Activated CD4-positive, alpha-beta T cell treated with anti-CD3 and anti-CD28 coated beads, Interleukin-2, amount 10 ng/mL, durations not matched to agents 7 days and 5 days (primary cell): Measurements from ENCODE around the gene PDS5A. TPM values are rescaled to one million over a fixed set of nuclear protein-coding genes. Genes with fewer than 3 reads are reported as not detected.
"Not testable (repeated sequence)": the region's sequence is repeated elsewhere in the genome, so short reads cannot be mapped to it uniquely, and the experiment has no call there.

Experiments
- CTCF ChIA-PET: fragments of 350-600 bp; sonication (Branson Sonifier 250); formaldehyde crosslinking; loops from one replicate; lab custom pipeline; 2021; ENCODE audit warnings: antibody characterized with exemption; lab: Charles Lee
- POLR2A ChIA-PET: fragments of 350-600 bp; sonication (Branson Sonifier 250); formaldehyde crosslinking; loops from one replicate; lab custom pipeline; 2021; ENCODE audit warnings: antibody characterized with exemption; lab: Charles Lee
- DNase-seq: peaks from one replicate; pipeline ENCODE4 v3.0.0-alpha.2; 2020
- H3K27ac Mint-ChIP-seq: one replicate; pipeline ENCODE4 v1.8.0; 2021; ENCODE audit warnings: mild to moderate bottlenecking, moderate library complexity, mixed read lengths
- H3K27me3 Mint-ChIP-seq: one replicate; pipeline ENCODE4 v1.8.0; 2021; ENCODE audit warnings: mixed read lengths
- H3K36me3 Mint-ChIP-seq: one replicate; pipeline ENCODE4 v1.8.0; 2021; ENCODE audit warnings: low read depth, mixed read lengths
- H3K4me1 Mint-ChIP-seq: one replicate; pipeline ENCODE4 v1.8.0; 2021; ENCODE audit warnings: mixed read lengths
- H3K4me3 Mint-ChIP-seq: one replicate; pipeline ENCODE4 v1.8.0; 2021; ENCODE audit warnings: mild to moderate bottlenecking, moderate library complexity, mixed read lengths
- H3K9me3 Mint-ChIP-seq: one replicate; pipeline ENCODE4 v1.8.0; 2021; ENCODE audit warnings: mixed read lengths
- total RNA-seq, 2 experiments: library from RNA; stranded (reverse); gene quantifications; one replicate each; pipeline ENCODE4 v1.2.3, GENCODE V29; 2021

The PDS5A gene
- total RNA-seq, 2 experiments from 2014 or later: 108 to 116 TPM

- peaks cover 19% of the 10 kb centered on the region for H3K4me1 Mint-ChIP-seq
- peaks cover 8% of the 10 kb centered on the region for H3K36me3 Mint-ChIP-seq
- H3K4me3 Mint-ChIP-seq: no peak overlapping the region
- POLR2A ChIA-PET: no interaction called here
- no peaks in the 10 kb centered on the region for H3K27me3 Mint-ChIP-seq
- CTCF ChIA-PET: interaction anchor here (0.6 to 1.4 kb wide), 4 partner anchors 13 to 116 kb away, joined by 3 read pairs; no protein-coding TSS in a partner anchor
- H3K9me3 Mint-ChIP-seq: no peaks in the 10 kb centered on the region
- H3K27ac Mint-ChIP-seq: no peak overlapping the region
- no peak for DNase-seq
These were observed 29.7 kb downstream of the PDS5A start for GRCh38 chr4:39947963-39948362.

- no peak for DNase-seq
- Mint-ChIP-seq H3K36me3 (peaks cover 8% of the 10 kb centered on the region), H3K9me3 (no peaks in the 10 kb centered on the region), H3K27ac (peak overlapping the region; percentile 27), H3K27me3 (no peaks in the 10 kb centered on the region), H3K4me3 (no peak overlapping the region), H3K4me1 (peaks cover 20% of the 10 kb centered on the region)
- CTCF ChIA-PET: interaction anchor here (0.6 to 1.4 kb wide), 4 partner anchors 12 to 116 kb away, joined by 3 read pairs; no protein-coding TSS in a partner anchor
- POLR2A ChIA-PET: no interaction called here
These were observed 30.3 kb downstream of the PDS5A start for GRCh38 chr4:39947417-39947816.

DNA sequence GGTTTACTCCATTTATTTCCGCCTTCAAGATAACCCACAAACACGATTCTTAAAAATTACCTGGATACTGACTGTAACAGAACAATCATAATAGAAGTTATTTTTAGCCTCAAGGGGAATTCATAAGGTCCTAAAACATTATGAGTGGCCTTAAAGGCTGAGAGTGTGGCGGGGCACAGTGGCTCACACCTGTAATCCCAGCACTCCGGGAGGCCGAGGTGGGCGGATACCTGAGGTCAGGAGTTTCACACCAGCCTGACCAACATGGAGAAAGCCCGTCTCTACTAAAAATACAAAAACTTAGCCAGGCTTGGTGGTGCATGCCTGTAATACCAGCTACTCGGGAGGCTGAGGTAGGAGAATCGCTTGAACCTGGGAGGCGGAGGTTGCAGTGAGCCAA is 33.5 kb downstream of the PDS5A start:
- H3K36me3 Mint-ChIP-seq, H3K27ac Mint-ChIP-seq, POLR2A ChIA-PET, H3K4me3 Mint-ChIP-seq, H3K27me3 Mint-ChIP-seq, DNase-seq, H3K9me3 Mint-ChIP-seq: not testable (repeated sequence)
- CTCF ChIA-PET: interaction anchor here (0.7 kb wide), 1 partner anchor 117 kb away, joined by 3 read pairs; no protein-coding TSS in a partner anchor
- peaks cover 28% of the 10 kb centered on the region for H3K4me1 Mint-ChIP-seq

DNA sequence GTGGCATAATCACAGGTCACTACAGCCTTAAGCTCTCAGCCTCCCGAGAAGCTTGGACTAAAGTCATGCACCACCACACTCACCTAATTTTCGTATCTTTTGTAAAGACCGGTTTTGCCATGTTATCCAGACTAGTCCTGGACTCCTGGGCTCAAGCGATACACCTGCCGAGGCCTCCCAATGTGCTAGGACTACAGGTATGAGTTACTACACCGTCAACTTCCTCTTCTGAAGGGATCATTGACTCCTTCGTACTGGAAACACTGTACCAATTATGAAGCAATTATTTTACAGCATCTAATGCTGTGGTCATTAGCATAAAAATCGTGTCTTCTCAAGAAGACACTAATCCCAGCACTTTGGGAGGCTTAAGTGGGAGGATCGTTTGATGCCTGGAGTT is 35.2 kb downstream of the PDS5A start:
- Mint-ChIP-seq H3K27me3 (no peaks in the 10 kb centered on the region), H3K4me1 (peaks cover 35% of the 10 kb centered on the region), H3K9me3 (no peaks in the 10 kb centered on the region), H3K4me3 (no peak overlapping the region), H3K27ac (no peak overlapping the region), H3K36me3 (peaks cover 18% of the 10 kb centered on the region)
- ChIA-PET CTCF (interaction anchor here (1.2 kb wide), 1 partner anchor 11 kb away, joined by 4 read pairs; no protein-coding TSS in a partner anchor), POLR2A (no interaction called here)
- no peak for DNase-seq

DNA sequence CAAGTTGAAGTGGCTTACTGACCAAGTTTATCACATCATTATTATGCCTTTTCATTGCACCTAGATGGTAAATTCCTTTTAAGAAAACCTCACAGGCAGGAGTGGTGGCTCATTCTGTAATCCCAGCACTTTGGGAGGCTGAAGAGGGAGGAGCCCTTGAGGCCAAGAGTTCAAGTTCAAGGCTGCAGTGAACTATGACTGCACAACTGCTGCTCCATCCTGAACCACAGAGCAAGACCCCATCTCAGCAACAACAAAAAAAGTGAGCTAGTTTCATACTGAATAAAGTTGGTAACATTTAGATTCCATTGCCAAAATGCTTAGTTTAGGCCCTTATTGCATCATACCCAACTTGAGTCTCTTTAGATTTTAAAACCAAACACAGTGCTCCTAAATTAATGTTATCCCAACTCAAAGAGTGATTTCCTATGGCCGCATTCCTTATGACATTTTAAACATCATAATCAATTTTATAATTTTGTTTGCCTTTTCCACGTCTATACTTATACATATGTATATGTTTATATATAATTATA is 36.0 kb downstream of the PDS5A start:
- H3K4me1 Mint-ChIP-seq: peaks cover 33% of the 10 kb centered on the region

GRCh38 chr4:39937683-39938268 is 39.9 kb downstream of the PDS5A start:
- Mint-ChIP-seq H3K4me3 (no peak overlapping the region), H3K9me3 (no peaks in the 10 kb centered on the region), H3K27ac (no peak overlapping the region), H3K27me3 (no peaks in the 10 kb centered on the region), H3K36me3 (peaks cover 30% of the 10 kb centered on the region), H3K4me1 (peaks cover 51% of the 10 kb centered on the region)
- CTCF ChIA-PET: interaction anchor here (1.6 to 1.8 kb wide), 3 partner anchors 12 to 41 kb away, joined by 4 to 6 read pairs (median 4); no protein-coding TSS in a partner anchor
- DNase-seq: no peak
- POLR2A ChIA-PET: interaction anchor here (0.5 kb wide), 1 partner anchor 256 kb away, joined by 3 read pairs; no protein-coding TSS in a partner anchor

More for the DNA sequence above, 36.0 kb downstream of the PDS5A start:
- CTCF ChIA-PET: interaction anchor here (1.2 kb wide), 1 partner anchor 11 kb away, joined by 4 read pairs; no protein-coding TSS in a partner anchor
- no peaks in the 10 kb centered on the region for H3K27me3 Mint-ChIP-seq
- POLR2A ChIA-PET: no interaction called here
- no peaks in the 10 kb centered on the region for H3K9me3 Mint-ChIP-seq
- peak overlapping the region; percentile 46 for H3K27ac Mint-ChIP-seq
- H3K4me3 Mint-ChIP-seq: no peak overlapping the region
- peaks cover 22% of the 10 kb centered on the region for H3K36me3 Mint-ChIP-seq
- DNase-seq: no peak

DNA sequence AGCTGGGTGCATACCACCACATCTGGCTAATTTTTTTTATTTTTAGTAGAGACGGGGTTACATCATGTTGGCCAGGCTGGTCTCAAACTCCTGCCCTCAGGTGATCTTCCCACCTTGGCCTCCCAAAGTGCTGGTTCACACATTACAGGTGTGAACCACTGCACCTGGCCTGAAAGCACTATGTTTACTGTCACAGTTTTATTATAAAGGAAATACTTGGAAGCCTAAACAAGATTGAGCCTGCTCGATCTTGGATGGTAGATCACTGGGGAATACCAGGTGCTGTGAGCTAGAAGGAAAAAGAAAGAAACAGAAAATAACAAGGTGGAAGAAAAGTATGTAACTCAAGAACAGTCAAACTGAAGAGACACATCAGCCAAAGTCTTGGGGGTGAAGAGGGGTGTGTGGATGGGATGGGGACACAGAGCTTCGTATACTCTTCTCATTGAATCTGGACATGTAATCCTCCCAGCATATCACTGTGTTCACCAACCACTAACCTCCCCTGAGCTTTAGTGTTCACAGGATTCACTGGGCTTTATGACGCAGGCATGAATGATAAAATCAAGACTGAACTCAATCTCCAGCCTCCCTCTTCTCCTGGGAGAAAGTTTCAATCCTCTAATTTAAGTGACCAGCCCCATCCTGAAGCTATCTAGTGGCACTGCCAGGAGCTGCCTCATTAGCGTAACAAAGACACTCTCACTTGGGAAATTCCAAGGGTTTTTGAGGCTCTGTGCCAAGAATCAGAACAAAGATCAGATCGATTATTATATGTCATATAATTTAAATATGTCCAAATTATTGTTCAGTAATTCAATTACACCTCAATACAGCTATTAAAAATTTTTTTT is 40.9 kb downstream of the PDS5A start:
- Mint-ChIP-seq H3K27me3 (no peaks in the 10 kb centered on the region), H3K4me1 (peaks cover 49% of the 10 kb centered on the region), H3K27ac (peak overlapping the region; percentile 9), H3K9me3 (no peaks in the 10 kb centered on the region), H3K36me3 (peaks cover 33% of the 10 kb centered on the region), H3K4me3 (no peak overlapping the region)
- CTCF ChIA-PET: interaction anchor here (0.9 to 1.8 kb wide), 5 partner anchors 9 to 456 kb away, joined by 3 to 5 read pairs (median 4); no protein-coding TSS in a partner anchor
- POLR2A ChIA-PET: no interaction called here
- no peak for DNase-seq

GRCh38 chr4:39933671-39934590 is 43.8 kb downstream of the PDS5A start:
- peaks cover 51% of the 10 kb centered on the region for H3K4me1 Mint-ChIP-seq
- H3K9me3 Mint-ChIP-seq: no peaks in the 10 kb centered on the region
- DNase-seq: no peak
- ChIA-PET CTCF (interaction anchor here (0.8 kb wide), 1 partner anchor 16 kb away, joined by 3 read pairs; no protein-coding TSS in a partner anchor), POLR2A (no interaction called here)
- H3K36me3 Mint-ChIP-seq: peaks cover 34% of the 10 kb centered on the region
- no peaks in the 10 kb centered on the region for H3K27me3 Mint-ChIP-seq
- H3K27ac Mint-ChIP-seq: peak overlapping the region; percentile 26
- peak overlapping the region; percentile 20 for H3K4me3 Mint-ChIP-seq

- peak; percentile 40 for DNase-seq
- Mint-ChIP-seq H3K36me3 (peaks cover 32% of the 10 kb centered on the region), H3K9me3 (no peaks in the 10 kb centered on the region), H3K4me3 (peak overlapping the region; percentile 20), H3K27me3 (no peaks in the 10 kb centered on the region), H3K27ac (peak overlapping the region; percentile 26), H3K4me1 (peaks cover 48% of the 10 kb centered on the region)
- ChIA-PET POLR2A (no interaction called here), CTCF (no interaction called here)
These were observed 44.8 kb downstream of the PDS5A start for GRCh38 chr4:39932776-39933402.

DNA sequence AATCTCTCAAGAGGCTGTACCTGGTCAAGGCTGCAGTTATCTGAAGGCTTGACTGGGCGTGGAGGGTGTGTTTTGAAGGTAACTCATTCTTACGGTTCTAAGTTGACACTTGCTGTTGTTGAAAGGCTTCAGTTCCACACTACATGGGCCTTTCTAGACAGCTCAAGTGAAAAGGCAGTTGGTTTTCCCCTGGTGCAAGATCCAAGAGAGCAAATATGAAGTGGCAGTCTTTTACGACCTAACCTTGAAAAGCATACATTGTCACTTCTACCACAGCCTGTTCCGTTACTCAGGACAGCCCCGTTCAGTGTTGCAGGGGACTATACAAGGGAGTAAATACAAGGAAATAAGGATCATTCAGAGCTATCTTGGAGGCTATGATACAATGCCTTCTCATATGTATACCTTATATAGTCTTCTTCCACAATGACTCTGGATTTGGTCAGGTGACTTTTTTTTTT is 46.2 kb downstream of the PDS5A start:
- no peak for DNase-seq
- peaks cover 30% of the 10 kb centered on the region for H3K36me3 Mint-ChIP-seq
- no peaks in the 10 kb centered on the region for H3K9me3 Mint-ChIP-seq
- no peaks in the 10 kb centered on the region for H3K27me3 Mint-ChIP-seq
- POLR2A ChIA-PET: no interaction called here
- CTCF ChIA-PET: interaction anchor here (0.7 to 1.0 kb wide), 2 partner anchors 15 to 186 kb away, joined by 3 to 8 read pairs; no protein-coding TSS in a partner anchor
- H3K27ac Mint-ChIP-seq: peak overlapping the region; percentile 64
- H3K4me1 Mint-ChIP-seq: peaks cover 40% of the 10 kb centered on the region
- no peak overlapping the region for H3K4me3 Mint-ChIP-seq

DNA sequence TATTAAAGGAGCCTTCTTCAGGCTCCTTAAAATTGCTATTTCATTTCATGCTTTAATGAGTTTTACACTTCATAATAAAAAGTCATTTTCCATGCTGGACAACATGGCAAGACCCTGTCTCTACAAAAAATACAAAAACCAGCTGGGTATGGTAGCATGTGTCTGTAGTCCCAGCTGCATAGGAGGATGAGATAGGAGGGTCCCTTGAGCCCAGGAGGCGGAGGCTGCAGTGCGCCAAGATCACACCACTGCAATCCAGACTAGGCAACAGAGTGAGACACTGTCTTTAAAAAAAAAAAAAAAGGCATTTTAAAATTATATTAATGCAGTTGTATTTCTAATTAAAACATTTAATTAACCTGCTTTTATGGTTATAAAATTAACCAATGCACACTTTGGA is 49.2 kb downstream of the PDS5A start:
- Mint-ChIP-seq H3K27ac (peak overlapping the region; percentile 69), H3K4me1 (peaks cover 28% of the 10 kb centered on the region), H3K4me3 (no peak overlapping the region), H3K9me3 (no peaks in the 10 kb centered on the region), H3K36me3 (peaks cover 39% of the 10 kb centered on the region), H3K27me3 (no peaks in the 10 kb centered on the region)
- POLR2A ChIA-PET: no interaction called here
- CTCF ChIA-PET: interaction anchor here (1.4 kb wide), 1 partner anchor 255 kb away, joined by 3 read pairs; no protein-coding TSS in a partner anchor
- no peak for DNase-seq
